SKM-1 treated with dmso at 0.1 percent for 144 hours (cell line): ENCODE measurements around the gene KL.

ENCODE experiments used
- DNase-seq: peaks from one replicate; lab custom pipeline; 2025; ENCODE audit not compliant: unreplicated experiment; lab: John Stamatoyannopoulos, UW

Gene KL

DNA sequence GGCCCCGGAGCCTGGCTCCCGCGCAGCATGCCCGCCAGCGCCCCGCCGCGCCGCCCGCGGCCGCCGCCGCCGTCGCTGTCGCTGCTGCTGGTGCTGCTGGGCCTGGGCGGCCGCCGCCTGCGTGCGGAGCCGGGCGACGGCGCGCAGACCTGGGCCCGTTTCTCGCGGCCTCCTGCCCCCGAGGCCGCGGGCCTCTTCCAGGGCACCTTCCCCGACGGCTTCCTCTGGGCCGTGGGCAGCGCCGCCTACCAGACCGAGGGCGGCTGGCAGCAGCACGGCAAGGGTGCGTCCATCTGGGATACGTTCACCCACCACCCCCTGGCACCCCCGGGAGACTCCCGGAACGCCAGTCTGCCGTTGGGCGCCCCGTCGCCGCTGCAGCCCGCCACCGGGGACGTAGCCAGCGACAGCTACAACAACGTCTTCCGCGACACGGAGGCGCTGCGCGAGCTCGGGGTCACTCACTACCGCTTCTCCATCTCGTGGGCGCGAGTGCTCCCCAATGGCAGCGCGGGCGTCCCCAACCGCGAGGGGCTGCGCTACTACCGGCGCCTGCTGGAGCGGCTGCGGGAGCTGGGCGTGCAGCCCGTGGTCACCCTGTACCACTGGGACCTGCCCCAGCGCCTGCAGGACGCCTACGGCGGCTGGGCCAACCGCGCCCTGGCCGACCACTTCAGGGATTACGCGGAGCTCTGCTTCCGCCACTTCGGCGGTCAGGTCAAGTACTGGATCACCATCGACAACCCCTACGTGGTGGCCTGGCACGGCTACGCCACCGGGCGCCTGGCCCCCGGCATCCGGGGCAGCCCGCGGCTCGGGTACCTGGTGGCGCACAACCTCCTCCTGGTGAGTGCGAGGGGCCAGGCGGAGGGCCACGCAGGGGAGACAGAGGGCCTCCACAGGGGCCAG, at the start of gene KL:
KL (plus strand) TSS at position 10 of the 909 bp plus-strand sequence; CDS start at position 28, 18 bp downstream.
- DNase-seq: no peak

- DNase-seq: no peak
These were observed 48.5 kb upstream of the KL start for GRCh38 chr13:32967584-32968182.

GRCh38 chr13:32968316-32968715, 47.9 kb upstream of the KL start:
- DNase-seq: no peak

- no peak for DNase-seq
These were observed 47.4 kb upstream of the KL start for GRCh38 chr13:32968793-32969192.

DNA sequence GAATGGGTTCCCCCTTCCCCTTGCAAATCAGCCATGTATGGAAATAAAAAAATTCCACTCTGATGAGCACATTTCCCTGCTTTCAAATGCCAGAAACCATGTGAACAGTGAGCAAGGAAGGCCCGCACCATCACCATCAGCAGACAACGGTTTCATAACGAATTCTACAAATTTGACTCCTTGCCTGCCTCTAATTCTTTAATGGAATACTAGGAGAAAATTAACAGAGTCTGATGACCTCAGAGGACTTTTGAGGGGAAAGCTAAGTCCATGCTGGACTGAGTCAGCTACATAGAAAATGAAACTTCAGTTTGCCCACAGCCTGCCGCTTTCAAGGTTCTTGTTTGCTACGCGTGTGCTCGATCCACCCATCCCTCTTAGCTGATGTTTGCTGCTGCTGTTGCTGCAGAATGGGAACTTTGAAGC, 46.7 kb upstream of the KL start:
- no peak for DNase-seq

GRCh38 chr13:32976056-32976805, 40.0 kb upstream of the KL start:
- no peak for DNase-seq

DNA sequence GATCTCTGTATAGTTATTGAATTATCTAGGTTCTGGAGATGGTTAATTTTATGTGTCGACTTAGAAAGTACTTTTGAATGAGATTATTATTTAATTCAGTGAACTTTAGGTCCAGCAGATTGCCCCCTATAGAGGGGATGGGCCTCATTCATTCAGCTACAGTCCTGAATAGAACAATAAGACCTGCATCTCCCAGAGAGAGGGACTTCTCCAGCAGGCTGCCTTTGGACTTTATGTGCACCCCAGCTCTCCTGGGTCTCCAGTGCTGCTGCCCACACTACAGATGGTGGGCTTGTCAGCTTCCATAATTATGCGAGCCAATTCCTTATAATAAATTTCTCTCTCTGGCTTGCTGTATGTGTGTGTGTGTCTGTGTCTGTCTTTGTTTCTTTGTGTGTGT, 39.3 kb upstream of the KL start:
- no peak for DNase-seq

DNA sequence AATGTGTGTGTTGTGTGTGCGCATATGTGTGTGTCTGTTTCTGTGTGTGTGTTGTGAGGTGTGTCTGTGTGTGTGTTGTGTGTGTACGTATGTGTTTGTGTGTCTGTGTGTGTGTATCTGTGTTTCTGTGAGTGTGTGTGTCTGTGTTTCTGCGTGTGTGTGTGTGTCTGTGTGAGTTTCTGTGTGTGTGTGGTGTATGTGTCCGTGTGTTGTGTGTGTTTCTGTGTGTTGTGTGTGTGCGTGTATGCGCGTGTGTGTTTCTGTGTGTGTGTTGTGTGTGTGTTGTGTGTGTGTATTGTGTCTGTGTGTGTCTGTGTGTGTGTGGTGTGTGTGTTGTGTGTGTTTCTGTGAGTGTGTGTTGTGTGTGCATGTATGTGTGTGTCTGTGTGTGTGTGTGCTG, 38.9 kb upstream of the KL start:
- DNase-seq: no peak

GRCh38 chr13:32978278-32978677, 37.9 kb upstream of the KL start:
- no peak for DNase-seq

- DNase-seq: no peak
These were observed 33.2 kb upstream of the KL start for GRCh38 chr13:32983058-32983457.

DNA sequence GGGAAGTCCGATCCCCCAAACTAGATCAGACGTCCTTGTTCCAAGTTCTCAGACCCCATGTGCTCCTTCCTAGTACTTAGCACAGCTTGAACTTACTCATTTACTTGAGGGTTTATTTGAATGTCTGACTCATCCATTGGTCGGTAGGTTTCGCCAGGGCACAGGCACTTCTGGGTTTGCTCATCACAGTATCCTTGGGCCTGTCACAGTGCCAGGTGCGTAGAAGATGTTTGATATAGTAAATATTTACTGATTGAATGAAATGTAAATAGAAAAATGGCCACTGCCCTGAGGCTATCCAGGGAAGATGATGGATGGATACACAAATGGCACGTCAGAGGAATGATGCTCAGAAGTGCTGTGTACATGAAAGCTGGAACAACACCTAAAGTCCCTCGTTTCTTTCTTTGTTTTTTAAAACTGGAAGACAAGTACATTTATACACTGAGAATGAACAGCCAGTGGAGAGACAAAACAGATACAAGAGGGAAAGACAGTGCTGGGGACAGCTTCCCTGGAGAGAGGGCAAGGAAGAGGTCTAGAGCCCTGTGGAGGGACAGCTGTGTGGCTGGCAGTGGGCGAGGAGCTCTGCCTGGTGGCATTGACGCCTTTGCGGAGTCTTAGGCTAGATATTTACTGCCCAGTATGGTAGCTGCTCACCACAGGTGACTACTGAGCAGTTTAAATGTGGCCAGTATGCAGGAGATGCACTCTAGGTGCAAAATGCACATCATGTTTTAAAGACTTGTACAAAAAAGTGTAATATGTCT, 31.2 kb upstream of the KL start:
- DNase-seq: no peak

DNA sequence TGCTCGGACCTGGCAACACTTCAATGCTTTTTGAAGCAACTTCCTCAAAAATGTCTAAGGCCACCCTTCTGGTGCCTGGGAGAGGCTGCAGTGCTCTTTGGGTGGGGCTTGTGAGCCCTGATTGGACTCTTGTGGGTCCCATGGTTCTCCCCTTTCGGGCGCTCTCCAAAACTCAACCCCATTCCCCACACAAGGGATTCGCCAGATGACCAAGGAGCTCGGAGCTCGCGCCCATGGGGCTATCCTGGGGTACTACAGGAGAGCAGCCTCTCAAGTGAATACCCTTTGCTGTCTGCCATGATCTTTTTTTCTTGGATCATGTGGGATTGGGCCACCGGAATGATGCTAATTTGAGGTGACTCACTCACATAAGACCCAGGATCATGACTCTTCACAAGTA, 29.7 kb upstream of the KL start:
- DNase-seq: no peak

DNA sequence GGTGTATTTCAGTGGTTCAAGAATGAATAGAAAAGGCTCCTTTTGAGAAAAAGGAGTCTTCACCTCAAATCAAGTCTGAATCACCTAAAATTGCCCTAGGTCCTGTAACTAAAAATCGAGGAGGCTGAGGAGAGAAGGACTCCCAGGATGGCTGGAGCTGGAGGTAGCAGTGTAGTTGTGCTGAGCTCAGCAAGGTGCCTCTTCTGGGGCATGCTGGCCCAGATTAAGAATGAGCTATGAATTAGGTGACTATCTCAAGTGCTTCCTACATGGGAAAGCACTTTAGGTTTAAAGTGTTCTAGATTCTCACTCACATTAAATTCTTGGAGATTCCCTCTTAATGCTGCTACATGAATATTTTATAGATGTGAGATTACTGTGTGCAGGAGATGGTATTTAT, 28.8 kb upstream of the KL start:
- DNase-seq: no peak

GRCh38 chr13:32988608-32989289, 27.5 kb upstream of the KL start:
- DNase-seq: no peak

- DNase-seq: no peak
These were observed 26.9 kb upstream of the KL start for GRCh38 chr13:32989290-32989667.

- no peak for DNase-seq
These were observed 26.3 kb upstream of the KL start for GRCh38 chr13:32989942-32990341.

DNA sequence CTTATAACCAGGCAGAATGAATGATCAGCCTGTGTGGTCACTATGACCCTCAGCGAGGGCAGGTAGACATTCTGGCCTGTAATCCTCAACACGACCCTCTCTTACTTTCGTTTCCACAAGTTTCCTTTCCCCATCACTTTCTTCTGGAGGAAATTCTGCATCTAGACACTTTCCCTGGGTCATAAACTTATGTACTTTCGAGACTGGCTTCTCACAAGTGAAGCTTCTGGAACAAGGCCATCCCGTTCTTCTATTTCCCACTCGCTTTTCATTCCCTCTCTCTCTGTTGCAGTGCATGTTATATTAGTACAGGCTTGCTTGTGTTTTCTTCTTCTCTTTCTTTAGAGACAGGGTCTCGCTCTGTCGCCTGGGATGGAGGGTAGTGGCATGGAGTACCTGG, 23.1 kb upstream of the KL start:
- DNase-seq: no peak

- DNase-seq: no peak
These were observed 18.8 kb upstream of the KL start for GRCh38 chr13:32997399-32997798.

DNA sequence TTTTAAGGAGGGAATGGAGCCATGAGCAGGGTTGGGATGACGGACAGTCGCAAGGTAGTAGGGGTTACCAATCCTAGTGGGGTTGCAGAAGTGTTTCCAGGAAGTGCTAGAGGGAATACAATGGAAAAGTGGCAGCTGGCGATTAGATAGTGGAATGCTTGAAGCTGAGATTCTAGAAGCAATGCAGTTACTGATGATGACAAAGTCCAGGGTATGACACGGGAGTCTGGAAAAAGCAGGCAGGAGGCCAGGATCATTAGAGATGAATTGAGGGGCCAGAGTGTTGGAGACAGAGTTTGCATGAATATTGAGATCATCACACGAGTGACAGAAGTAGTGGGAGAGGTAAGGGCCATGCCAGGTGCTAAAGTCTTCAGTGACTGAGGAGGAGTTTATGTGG, 17.3 kb upstream of the KL start:
- DNase-seq: no peak

DNA sequence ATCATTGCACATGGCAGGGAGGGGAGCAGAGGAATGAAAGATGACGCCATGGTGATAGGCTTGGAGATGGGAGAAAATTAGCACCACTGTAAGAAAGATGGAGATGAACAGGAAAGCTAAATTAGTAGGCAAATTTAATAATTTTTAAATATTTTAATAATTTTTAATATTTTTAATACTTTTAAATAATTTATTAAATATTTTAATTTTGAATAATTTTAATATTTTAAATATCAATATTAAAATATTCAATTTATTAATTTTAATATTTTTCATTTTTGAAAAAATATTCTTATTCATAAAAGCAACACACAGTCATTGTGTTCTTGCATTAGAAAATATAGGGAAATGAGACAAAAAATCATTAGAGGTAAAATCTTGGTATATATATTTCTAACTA, 15.9 kb upstream of the KL start:
- no peak for DNase-seq
